HG03432 (cell line): ENCODE data around the gene ZNF609.
A peak's percentile ranks its signal among the peaks of the same experiment; 100 is the strongest.

Experiments
- ATAC-seq: cut with Tn5 transposase; IDR thresholded peaks from one replicate; pipeline ENCODE4 v1.9.1; 2021; ENCODE audit warnings: mild to moderate bottlenecking, moderate library complexity; ENCODE audit not compliant: unreplicated experiment

The ZNF609 gene

GRCh38 chr15:64460206-64460723 lies at the start of gene ZNF609:
Gene ZNF609 (plus strand): TSS chr15:64460578. CDS start chr15:64499420, 38,842 bp downstream.
- ATAC-seq: peak; percentile 65

GRCh38 chr15:64412216-64412615 lies 48.2 kb upstream of the ZNF609 start:
- no peak for ATAC-seq

- no peak for ATAC-seq
Measured at GRCh38 chr15:64422697-64423096, 37.7 kb upstream of the ZNF609 start.

- ATAC-seq: no peak
Measured at GRCh38 chr15:64423970-64424369, 36.4 kb upstream of the ZNF609 start.

GRCh38 chr15:64425221-64425620 lies 35.2 kb upstream of the ZNF609 start:
- no peak for ATAC-seq

GRCh38 chr15:64426845-64427465 lies 33.4 kb upstream of the ZNF609 start:
- no peak for ATAC-seq

GRCh38 chr15:64429448-64429847 lies 30.9 kb upstream of the ZNF609 start:
- ATAC-seq: no peak

- ATAC-seq: no peak
Measured at GRCh38 chr15:64430000-64430735, 30.2 kb upstream of the ZNF609 start.

- ATAC-seq: no peak
Measured at GRCh38 chr15:64437982-64438381, 22.4 kb upstream of the ZNF609 start.

GRCh38 chr15:64438653-64439447 lies 21.5 kb upstream of the ZNF609 start:
- no peak for ATAC-seq

GRCh38 chr15:64441852-64442251 lies 18.5 kb upstream of the ZNF609 start:
- no peak for ATAC-seq

GRCh38 chr15:64443016-64443415 lies 17.4 kb upstream of the ZNF609 start:
- ATAC-seq: no peak

- peak; percentile 73 for ATAC-seq
Measured at GRCh38 chr15:64443747-64444621, 16.4 kb upstream of the ZNF609 start.

- no peak for ATAC-seq
Measured at GRCh38 chr15:64444836-64445235, 15.5 kb upstream of the ZNF609 start.

- no peak for ATAC-seq
Measured at GRCh38 chr15:64447536-64448315, 12.7 kb upstream of the ZNF609 start.

GRCh38 chr15:64452988-64453688 lies 7.2 kb upstream of the ZNF609 start:
- no peak for ATAC-seq

- ATAC-seq: no peak
Measured at GRCh38 chr15:64453689-64454037, 6.7 kb upstream of the ZNF609 start.

- ATAC-seq: no peak
Measured at GRCh38 chr15:64454282-64454681, 6.1 kb upstream of the ZNF609 start.

GRCh38 chr15:64455961-64456371 lies 4.4 kb upstream of the ZNF609 start:
- ATAC-seq: no peak
